HAP-1 (cell line): ENCODE results near the gene PDLIM4.
A peak's percentile ranks its signal among the peaks of the same experiment; 100 is the strongest.

Experiments
- DNase-seq, 2 experiments: peaks; one replicate each; pipeline ENCODE4 v3.0.0-alpha.2; 2016 to 2020; ENCODE audit warnings: low spot score in 2 of 2
- H3K27me3 ChIP-seq: fragments of 250-450 bp; sonication (Bioruptor Pico); 2 replicates; pipeline ENCODE4 v1.5.1; 2020; ENCODE audit warnings: low read depth, mild to moderate bottlenecking, moderate library complexity
- H3K36me3 ChIP-seq: fragments of 250-450 bp; sonication (Bioruptor Pico); replicated peaks from 2 replicates; pipeline ENCODE4 v1.5.1; 2020; ENCODE audit warnings: mild to moderate bottlenecking
- H3K4me1 ChIP-seq: fragments of 250-450 bp; sonication (Bioruptor Pico); 2 replicates; pipeline ENCODE4 v1.5.1; 2020; ENCODE audit warnings: mild to moderate bottlenecking
- H3K4me3 ChIP-seq: fragments of 250-450 bp; sonication (Bioruptor Pico); 2 replicates; pipeline ENCODE4 v1.5.1; 2020; ENCODE audit warnings: mild to moderate bottlenecking, moderate library complexity
- H3K9me3 ChIP-seq: fragments of 250-450 bp; sonication (Bioruptor Pico); 2 replicates; pipeline ENCODE4 v1.5.1; 2020; ENCODE audit warnings: mild to moderate bottlenecking, moderate library complexity
- in situ Hi-C: fragments of 300-500 bp; cut with MboI; formaldehyde crosslinking; loops from 3 replicates; pipeline ENCODE4 v1.14.3; 2020; ENCODE audit warnings: low sequenced_read_pairs, inconsistent platforms, mixed read lengths

PDLIM4 gene

GRCh38 chr5:132257131-132258101, at the start of gene PDLIM4:
Gene PDLIM4, plus strand, starts transcription at chr5:132257696. Its CDS starts 39 bp downstream, at chr5:132257735.
- DNase-seq: peak in 1 of 2 experiments; percentile 6
- Histone ChIP-seq H3K4me3 (no peak within 1 kb of the TSS), H3K4me1 (no peaks in the 10 kb centered on the region), H3K9me3 (no peaks in the 10 kb centered on the region), H3K27me3 (no peaks in the 10 kb centered on the region), H3K36me3 (no peaks in the 10 kb centered on the region)
- in situ Hi-C loops: no loop called here

GRCh38 chr5:132207778-132208177, 49.7 kb upstream of the PDLIM4 start:
- no peaks in the 10 kb centered on the region for H3K4me1 ChIP-seq
- no peaks in the 10 kb centered on the region for H3K27me3 ChIP-seq
- H3K36me3 ChIP-seq: peaks cover 7% of the 10 kb centered on the region
- H3K9me3 ChIP-seq: no peaks in the 10 kb centered on the region
- in situ Hi-C loops: no loop called here
- no peak for DNase-seq
- no peak overlapping the region for H3K4me3 ChIP-seq

GRCh38 chr5:132209131-132209530, 48.4 kb upstream of the PDLIM4 start:
- Histone ChIP-seq H3K4me3 (no peak overlapping the region), H3K4me1 (no peaks in the 10 kb centered on the region), H3K36me3 (peaks cover 11% of the 10 kb centered on the region), H3K9me3 (no peaks in the 10 kb centered on the region), H3K27me3 (no peaks in the 10 kb centered on the region)
- no peak for DNase-seq
- in situ Hi-C loops: no loop called here

- in situ Hi-C loops: no loop called here
- H3K36me3 ChIP-seq: peaks cover 11% of the 10 kb centered on the region
- no peaks in the 10 kb centered on the region for H3K27me3 ChIP-seq
- no peak for DNase-seq
- H3K4me3 ChIP-seq: no peak overlapping the region
- no peaks in the 10 kb centered on the region for H3K4me1 ChIP-seq
- no peaks in the 10 kb centered on the region for H3K9me3 ChIP-seq
These were observed 47.5 kb upstream of the PDLIM4 start for GRCh38 chr5:132209901-132210545.

- peaks cover 11% of the 10 kb centered on the region for H3K36me3 ChIP-seq
- in situ Hi-C loops: no loop called here
- H3K9me3 ChIP-seq: no peaks in the 10 kb centered on the region
- H3K4me1 ChIP-seq: no peaks in the 10 kb centered on the region
- H3K27me3 ChIP-seq: no peaks in the 10 kb centered on the region
- DNase-seq: no peak
- H3K4me3 ChIP-seq: no peak overlapping the region
These were observed 46.6 kb upstream of the PDLIM4 start for GRCh38 chr5:132210944-132211343.

GRCh38 chr5:132211787-132212186, 45.7 kb upstream of the PDLIM4 start:
- Histone ChIP-seq H3K9me3 (no peaks in the 10 kb centered on the region), H3K36me3 (peaks cover 11% of the 10 kb centered on the region), H3K4me1 (no peaks in the 10 kb centered on the region), H3K27me3 (no peaks in the 10 kb centered on the region), H3K4me3 (no peak overlapping the region)
- no peak for DNase-seq
- in situ Hi-C loops: no loop called here

- Histone ChIP-seq H3K27me3 (no peaks in the 10 kb centered on the region), H3K4me1 (no peaks in the 10 kb centered on the region), H3K9me3 (no peaks in the 10 kb centered on the region), H3K36me3 (peaks cover 15% of the 10 kb centered on the region; the same call in 1 of the 2 replicates), H3K4me3 (no peak overlapping the region)
- no peak for DNase-seq
- in situ Hi-C loops: no loop called here
These were observed 43.8 kb upstream of the PDLIM4 start for GRCh38 chr5:132213666-132214065.

- Histone ChIP-seq H3K27me3 (no peaks in the 10 kb centered on the region), H3K9me3 (no peaks in the 10 kb centered on the region), H3K4me1 (no peaks in the 10 kb centered on the region), H3K4me3 (no peak overlapping the region), H3K36me3 (peaks cover 11% of the 10 kb centered on the region; the same call in 1 of the 2 replicates)
- DNase-seq: no peak
- in situ Hi-C loops: no loop called here
These were observed 43.0 kb upstream of the PDLIM4 start for GRCh38 chr5:132214491-132214890.

GRCh38 chr5:132215329-132215728, 42.2 kb upstream of the PDLIM4 start:
- H3K4me3 ChIP-seq: no peak overlapping the region
- H3K4me1 ChIP-seq: no peaks in the 10 kb centered on the region
- in situ Hi-C loops: no loop called here
- H3K27me3 ChIP-seq: no peaks in the 10 kb centered on the region
- no peak for DNase-seq
- peaks cover 8% of the 10 kb centered on the region; the same call in 1 of the 2 replicates for H3K36me3 ChIP-seq
- no peaks in the 10 kb centered on the region for H3K9me3 ChIP-seq

GRCh38 chr5:132218321-132218720, 39.2 kb upstream of the PDLIM4 start:
- peaks cover 5% of the 10 kb centered on the region; the same call in 1 of the 2 replicates for H3K36me3 ChIP-seq
- in situ Hi-C loops: no loop called here
- H3K4me1 ChIP-seq: no peaks in the 10 kb centered on the region
- DNase-seq: no peak
- no peak overlapping the region for H3K4me3 ChIP-seq
- no peaks in the 10 kb centered on the region for H3K27me3 ChIP-seq
- H3K9me3 ChIP-seq: no peaks in the 10 kb centered on the region

GRCh38 chr5:132219289-132219970, 38.1 kb upstream of the PDLIM4 start:
- Histone ChIP-seq H3K9me3 (no peaks in the 10 kb centered on the region), H3K36me3 (0 out of 2 replicates have a peak, but pooled peaks cover 4% of the 10 kb centered on the region), H3K4me3 (no peak overlapping the region), H3K4me1 (no peaks in the 10 kb centered on the region), H3K27me3 (no peaks in the 10 kb centered on the region)
- in situ Hi-C loops: no loop called here
- no peak for DNase-seq

- Histone ChIP-seq H3K4me3 (no peak overlapping the region), H3K4me1 (peaks cover under 1% of the 10 kb centered on the region; the same call in 1 of the 2 replicates), H3K36me3 (0 out of 2 replicates have a peak, but pooled peaks cover 4% of the 10 kb centered on the region), H3K27me3 (no peaks in the 10 kb centered on the region), H3K9me3 (no peaks in the 10 kb centered on the region)
- in situ Hi-C loops: no loop called here
- no peak for DNase-seq
These were observed 37.5 kb upstream of the PDLIM4 start for GRCh38 chr5:132219981-132220380.

GRCh38 chr5:132220491-132220890, 37.0 kb upstream of the PDLIM4 start:
- DNase-seq: no peak
- Histone ChIP-seq H3K4me3 (no peak overlapping the region), H3K27me3 (no peaks in the 10 kb centered on the region), H3K4me1 (peaks cover 5% of the 10 kb centered on the region; the same call in 1 of the 2 replicates), H3K9me3 (no peaks in the 10 kb centered on the region), H3K36me3 (0 out of 2 replicates have a peak, but pooled peaks cover 4% of the 10 kb centered on the region)
- in situ Hi-C loops: no loop called here
